ENCODE data around the gene RTN4RL2.

GRCh38 chr11:57481315-57481714 lies 21.0 kb downstream of the RTN4RL2 start:
- TF ChIP-seq WRNIP1 (IDR thresholded peaks at IDR 0.05; ENCODE audit: borderline replicate concordance, low read depth, low read length) = no peak
- no peak for TF ChIP-seq NFXL1 (IDR thresholded peaks at IDR 0.05; ENCODE audit: borderline replicate concordance)
- TF ChIP-seq CTCF (IDR thresholded peaks at IDR 0.05 in 2 of 3, conservative IDR thresholded peaks at IDR 0.05 in 1 of 3; ENCODE audit: control insufficient read depth in 2 of 3, extremely low read depth in 1 of 3, insufficient read depth in 1 of 3, low read depth in 3 of 3, low read length in 3 of 3) = no peak

Data from GM12878 (cell line).